Left lung (tissue), 10 donors: ENCODE data around the gene TSPOAP1. TPM values are rescaled to one million over a fixed set of nuclear protein-coding genes. Genes with fewer than 3 reads are reported as not detected.

Experiments
- ATAC-seq: fragments of 200-7000 bp; cut with Tn5 transposase; one replicate; pipeline ENCODE4 v1.9.1; 2020; ENCODE audit warnings: moderate library complexity
- DNase-seq, 4 donors: peaks; one replicate each; pipeline ENCODE4 v3.0.0-alpha.2; 2013 to 2020
- H3K27ac ChIP-seq, 2 donors: fragments of 200-600 bp; sonication (generic) in 1 of 2; one replicate each; pipeline versions ENCODE4 v1.5.0 to v1.8.0; 2020 to 2021
- H3K27me3 ChIP-seq, 2 donors: fragments of 200-600 bp; sonication (generic) in 1 of 2; one replicate each; pipeline versions ENCODE4 v1.5.0 to v1.8.0; 2020 to 2021
- H3K36me3 ChIP-seq, 2 donors: fragments of 200-600 bp; sonication (generic) in 1 of 2; one replicate each; pipeline versions ENCODE4 v1.5.0 to v1.8.0; 2020 to 2021
- H3K4me1 ChIP-seq, 2 donors: fragments of 200-600 bp; one replicate each; pipeline ENCODE4 v1.8.0; 2021
- H3K4me3 ChIP-seq, 2 donors: fragments of 200-600 bp; sonication (generic) in 1 of 2; one replicate each; pipeline versions ENCODE4 v1.5.0 to v1.8.0; 2020 to 2021; ENCODE audit warnings: mild to moderate bottlenecking in 1 of 2
- H3K9me3 ChIP-seq, 2 donors: fragments of 200-600 bp; sonication (generic) in 1 of 2; one replicate each; pipeline versions ENCODE4 v1.5.0 to v1.8.0; 2020 to 2021
- intact Hi-C, 2 donors: fragments of 100-400 bp; cut with DNase I; formaldehyde crosslinking; loops; one replicate each; pipeline versions ENCODE4 v1.11.2 to v1.14.2; 2022
- polyA plus RNA-seq, 6 donors: library from polyadenylated mRNA; unstranded; fragments of 120-200 nt; gene quantifications; one replicate each; pipeline ENCODE4 v1.2.1, GENCODE V29; 2013; ENCODE audit not compliant: insufficient read length in 6 of 6
- total RNA-seq, 2 donors: library from RNA; stranded (reverse); fragmentation: NEBNext Ultra II Directional; extraction: Animal tissue kit (Norgen Biotek cat#: 25700); gene quantifications; one replicate each; pipeline ENCODE4 v1.2.1, GENCODE V29; 2021
- TF ChIP-seq, protein P1 (sequence below), 2 donors: fragments of 200-600 bp; sonication (generic) in 1 of 2; IDR thresholded peaks; one replicate each; pipeline versions ENCODE4 v1.5.0 to v1.8.0; 2021; ENCODE audit warnings: antibody characterized with exemption in 2 of 2
- donor health status: DM: no; HTN: yes; CAD: no.
- donor health status: DM: no; HTN: no; CAD: no.

TSPOAP1 gene
- total and polyA plus RNA-seq, 8 donors, result 7.9 to 65.0 (median 52.7) TPM

DNA sequence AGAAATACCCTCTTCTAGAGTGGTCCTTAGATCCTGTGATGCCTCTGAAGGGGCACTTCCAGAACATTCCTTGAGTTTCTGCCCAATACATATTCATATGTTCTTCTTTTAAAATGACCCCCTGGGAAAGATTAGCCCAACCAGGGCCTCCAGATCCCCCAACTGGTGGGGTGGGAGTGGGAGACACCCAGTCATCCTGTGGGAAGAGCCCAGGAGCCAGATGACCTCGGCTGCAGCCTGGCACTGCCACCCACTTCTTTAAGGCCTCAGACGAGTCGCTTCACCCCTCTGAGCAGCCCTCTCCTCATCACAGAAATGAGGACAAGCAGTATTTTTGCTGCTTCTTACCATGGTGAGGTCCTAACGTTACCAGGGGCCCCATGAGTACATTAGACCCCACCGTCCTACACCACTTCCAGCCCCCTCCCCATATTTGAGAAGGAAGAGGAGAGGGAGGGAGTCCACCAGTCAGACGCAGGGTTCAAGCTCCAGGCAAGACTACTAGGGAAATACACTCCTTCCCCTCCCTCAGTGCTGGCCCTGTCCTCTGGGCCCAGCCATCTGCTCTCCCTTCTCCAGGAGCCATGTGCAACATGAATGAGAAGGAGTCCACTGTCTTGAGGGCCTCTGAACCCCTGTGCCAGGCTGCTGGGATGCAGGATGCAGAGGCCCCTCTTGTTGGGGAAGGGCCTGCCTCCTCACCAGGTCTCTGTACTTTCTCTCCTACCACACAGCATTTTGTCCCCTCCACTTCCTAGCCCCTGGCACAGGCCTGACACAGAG is 59.6 kb downstream of the TSPOAP1 start:
- Histone ChIP-seq H3K27ac (no peak overlapping the region), H3K9me3 (no peaks in the 10 kb centered on the region), H3K4me3 (no peak overlapping the region), H3K36me3 (no peaks in the 10 kb centered on the region), H3K4me1 (no peaks in the 10 kb centered on the region), H3K27me3 (peaks cover 0 to 47% of the 10 kb centered on the region in 2 donors)
- ATAC-seq (no peak), DNase-seq (no peak)
- intact Hi-C loops, result no loop called here
- TF ChIP-seq, protein P1, sequence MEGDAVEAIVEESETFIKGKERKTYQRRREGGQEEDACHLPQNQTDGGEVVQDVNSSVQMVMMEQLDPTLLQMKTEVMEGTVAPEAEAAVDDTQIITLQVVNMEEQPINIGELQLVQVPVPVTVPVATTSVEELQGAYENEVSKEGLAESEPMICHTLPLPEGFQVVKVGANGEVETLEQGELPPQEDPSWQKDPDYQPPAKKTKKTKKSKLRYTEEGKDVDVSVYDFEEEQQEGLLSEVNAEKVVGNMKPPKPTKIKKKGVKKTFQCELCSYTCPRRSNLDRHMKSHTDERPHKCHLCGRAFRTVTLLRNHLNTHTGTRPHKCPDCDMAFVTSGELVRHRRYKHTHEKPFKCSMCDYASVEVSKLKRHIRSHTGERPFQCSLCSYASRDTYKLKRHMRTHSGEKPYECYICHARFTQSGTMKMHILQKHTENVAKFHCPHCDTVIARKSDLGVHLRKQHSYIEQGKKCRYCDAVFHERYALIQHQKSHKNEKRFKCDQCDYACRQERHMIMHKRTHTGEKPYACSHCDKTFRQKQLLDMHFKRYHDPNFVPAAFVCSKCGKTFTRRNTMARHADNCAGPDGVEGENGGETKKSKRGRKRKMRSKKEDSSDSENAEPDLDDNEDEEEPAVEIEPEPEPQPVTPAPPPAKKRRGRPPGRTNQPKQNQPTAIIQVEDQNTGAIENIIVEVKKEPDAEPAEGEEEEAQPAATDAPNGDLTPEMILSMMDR (IDR thresholded peaks at IDR 0.05), result no peak

DNA sequence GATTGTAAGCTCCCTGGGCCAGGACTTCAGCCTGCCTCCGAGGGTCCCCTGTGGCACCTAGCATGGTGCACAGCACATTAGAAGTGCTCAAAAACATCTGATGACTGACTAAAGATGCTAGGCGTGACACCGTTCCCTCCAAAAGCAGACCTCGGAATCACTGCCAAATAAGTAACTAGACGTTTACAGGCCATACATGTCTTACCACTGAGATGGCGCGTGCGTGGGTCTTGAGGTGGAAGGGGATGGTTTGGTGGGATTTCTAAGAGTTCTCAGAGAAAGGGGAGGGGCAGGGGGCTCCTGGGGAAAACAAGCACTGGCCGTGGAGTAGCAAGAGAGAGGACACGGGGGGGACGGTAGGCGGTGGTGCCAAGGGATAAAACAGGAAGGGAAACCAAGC is 60.3 kb downstream of the TSPOAP1 start:
- ATAC-seq (no peak), DNase-seq (no peak)
- no peaks in the 10 kb centered on the region for H3K4me1 ChIP-seq
- no peaks in the 10 kb centered on the region for H3K36me3 ChIP-seq
- no peaks in the 10 kb centered on the region for H3K9me3 ChIP-seq
- TF ChIP-seq, protein P1 (IDR thresholded peaks at IDR 0.05), result no peak
- H3K27me3 ChIP-seq, result peaks cover 0 to 49% of the 10 kb centered on the region in 2 donors
- intact Hi-C loops, result no loop called here
- H3K4me3 ChIP-seq, result no peak overlapping the region
- H3K27ac ChIP-seq, result no peak overlapping the region

DNA sequence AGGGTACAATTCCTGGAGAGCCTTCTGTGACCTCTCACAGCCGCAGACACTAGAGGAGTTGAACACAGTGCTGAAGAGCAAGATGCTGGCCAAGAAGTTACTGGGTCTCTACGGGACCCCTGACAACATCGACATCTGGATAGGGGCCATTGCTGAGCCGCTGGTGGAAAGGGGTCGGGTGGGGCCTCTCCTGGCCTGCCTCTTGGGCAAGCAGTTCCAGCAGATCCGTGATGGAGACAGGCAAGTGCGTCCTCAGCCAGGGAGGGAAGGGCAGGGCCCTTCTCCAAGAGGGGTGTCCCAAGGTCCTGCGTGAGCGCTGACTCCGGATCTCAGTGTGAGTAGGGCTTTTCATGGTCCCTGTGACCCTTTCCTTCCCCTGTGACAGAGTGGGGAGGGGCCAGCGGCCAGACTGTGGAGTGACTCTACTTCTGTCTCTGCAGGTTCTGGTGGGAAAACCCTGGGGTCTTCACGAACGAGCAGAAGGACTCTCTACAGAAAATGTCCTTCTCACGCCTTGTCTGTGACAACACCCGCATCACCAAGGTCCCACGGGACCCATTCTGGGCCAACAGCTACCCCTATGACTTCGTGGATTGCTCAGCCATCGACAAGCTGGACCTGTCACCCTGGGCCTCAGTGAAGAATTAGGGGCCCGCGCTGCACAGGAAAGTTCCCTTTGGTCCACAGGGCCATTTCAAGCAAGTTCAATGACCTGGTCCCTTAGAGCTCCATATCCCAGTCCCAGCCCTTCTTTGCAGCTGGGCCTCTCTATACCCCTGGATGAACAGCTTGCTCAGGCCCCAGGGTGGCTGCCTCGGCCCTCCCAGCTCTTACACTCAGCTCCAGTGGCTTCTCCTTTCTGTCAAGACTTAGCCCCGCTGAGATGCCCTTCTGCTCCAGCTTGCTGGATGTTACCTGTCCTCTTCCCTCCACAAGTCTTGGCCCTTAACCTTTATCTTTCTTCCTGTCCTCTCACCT is 61.0 kb downstream of the TSPOAP1 start:
- ATAC-seq (no peak), DNase-seq (no peak)
- no peaks in the 10 kb centered on the region for H3K9me3 ChIP-seq
- peaks cover 0 to 48% of the 10 kb centered on the region in 2 donors for H3K27me3 ChIP-seq
- no peaks in the 10 kb centered on the region for H3K36me3 ChIP-seq
- no peak overlapping the region for H3K4me3 ChIP-seq
- H3K4me1 ChIP-seq, result no peaks in the 10 kb centered on the region
- no peak overlapping the region for H3K27ac ChIP-seq
- TF ChIP-seq, protein P1 (IDR thresholded peaks at IDR 0.05), result no peak
- intact Hi-C loops, result no loop called here

DNA sequence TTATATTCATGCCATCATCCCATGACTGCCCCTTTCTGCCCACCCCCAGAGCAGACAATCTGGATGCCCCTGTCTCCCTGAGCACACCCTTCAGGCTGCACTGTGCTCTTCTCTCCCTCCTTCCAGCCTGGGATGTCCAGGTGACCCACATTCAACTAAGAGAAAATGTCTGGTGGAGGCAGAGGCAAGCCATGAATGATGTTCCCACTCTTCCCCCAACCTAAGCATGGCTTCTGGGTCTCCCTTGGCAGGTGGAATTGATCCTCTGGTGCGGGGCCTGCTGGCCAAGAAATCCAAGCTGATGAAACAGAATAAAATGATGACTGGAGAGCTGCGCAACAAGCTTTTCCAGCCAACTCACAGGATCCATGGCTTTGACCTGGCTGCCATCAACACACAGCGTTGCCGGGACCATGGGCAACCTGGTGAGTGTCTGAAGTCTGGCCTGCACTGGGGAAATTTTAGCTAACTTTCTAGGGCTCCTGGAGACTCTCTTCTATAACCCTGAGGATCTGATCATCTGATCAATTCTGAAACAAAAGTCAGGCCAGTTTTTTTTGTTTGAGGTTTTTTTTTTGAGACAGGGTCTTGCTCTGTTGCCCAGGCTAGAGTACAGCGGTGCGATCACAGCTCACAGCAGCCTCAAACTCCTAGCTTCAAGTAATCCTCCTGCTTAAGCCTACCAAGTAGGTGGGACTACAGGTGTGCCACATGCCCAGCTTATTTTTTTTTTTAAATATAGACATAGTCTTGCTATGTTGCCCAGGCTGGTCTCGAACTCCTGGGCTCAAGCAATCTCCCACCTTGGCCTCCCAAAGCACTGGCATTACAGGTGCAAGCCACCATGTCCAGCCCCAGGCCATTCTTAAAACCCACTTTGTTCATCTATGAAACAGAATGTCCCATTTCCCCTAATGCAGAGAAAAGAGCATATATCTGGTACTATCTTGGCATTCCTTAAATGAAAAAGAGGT is 62.4 kb downstream of the TSPOAP1 start:
- H3K27ac ChIP-seq, result no peak overlapping the region
- TF ChIP-seq, protein P1 (IDR thresholded peaks at IDR 0.05), result no peak
- H3K36me3 ChIP-seq, result no peaks in the 10 kb centered on the region
- no peaks in the 10 kb centered on the region for H3K4me1 ChIP-seq
- ATAC-seq (no peak), DNase-seq (no peak)
- intact Hi-C loops, result no loop called here
- H3K9me3 ChIP-seq, result no peaks in the 10 kb centered on the region
- H3K4me3 ChIP-seq, result no peak overlapping the region
- H3K27me3 ChIP-seq, result peaks cover 6 to 63% of the 10 kb centered on the region in 2 donors
